ENCODE measurements around the gene POLE2.

DNA sequence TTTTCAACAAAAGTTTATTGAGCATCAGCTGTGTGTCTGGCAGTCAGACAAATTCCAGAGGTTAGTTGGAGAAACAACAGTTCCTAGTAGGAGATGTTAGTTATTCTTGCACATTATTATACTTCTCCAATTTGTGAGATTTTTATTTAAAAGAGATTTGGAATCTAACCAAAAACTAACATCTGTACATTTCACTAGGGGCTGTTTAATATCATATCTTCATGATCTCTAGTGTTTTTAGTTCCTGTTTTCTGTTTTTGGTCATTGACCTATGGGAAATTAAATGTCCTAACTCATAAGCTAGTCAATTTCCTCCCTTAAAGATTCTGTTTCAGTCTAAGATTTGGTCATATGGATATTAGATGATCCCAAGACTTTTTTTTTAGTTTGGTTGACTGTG is 45.8 kb upstream of the POLE2 start:
- TF ChIP-seq, protein P1, sequence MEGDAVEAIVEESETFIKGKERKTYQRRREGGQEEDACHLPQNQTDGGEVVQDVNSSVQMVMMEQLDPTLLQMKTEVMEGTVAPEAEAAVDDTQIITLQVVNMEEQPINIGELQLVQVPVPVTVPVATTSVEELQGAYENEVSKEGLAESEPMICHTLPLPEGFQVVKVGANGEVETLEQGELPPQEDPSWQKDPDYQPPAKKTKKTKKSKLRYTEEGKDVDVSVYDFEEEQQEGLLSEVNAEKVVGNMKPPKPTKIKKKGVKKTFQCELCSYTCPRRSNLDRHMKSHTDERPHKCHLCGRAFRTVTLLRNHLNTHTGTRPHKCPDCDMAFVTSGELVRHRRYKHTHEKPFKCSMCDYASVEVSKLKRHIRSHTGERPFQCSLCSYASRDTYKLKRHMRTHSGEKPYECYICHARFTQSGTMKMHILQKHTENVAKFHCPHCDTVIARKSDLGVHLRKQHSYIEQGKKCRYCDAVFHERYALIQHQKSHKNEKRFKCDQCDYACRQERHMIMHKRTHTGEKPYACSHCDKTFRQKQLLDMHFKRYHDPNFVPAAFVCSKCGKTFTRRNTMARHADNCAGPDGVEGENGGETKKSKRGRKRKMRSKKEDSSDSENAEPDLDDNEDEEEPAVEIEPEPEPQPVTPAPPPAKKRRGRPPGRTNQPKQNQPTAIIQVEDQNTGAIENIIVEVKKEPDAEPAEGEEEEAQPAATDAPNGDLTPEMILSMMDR (IDR thresholded peaks at IDR 0.05; ENCODE audit: low read depth, low read length): no peak
- no peak for TF ChIP-seq EZH2phosphoT487 (IDR thresholded peaks at IDR 0.05; ENCODE audit: low read depth)

Measured in OCI-LY3 (cell line).